ENCODE results near the gene FJX1. TPM values are rescaled to one million over a fixed set of nuclear protein-coding genes. Genes with fewer than 3 reads are reported as not detected.

Gene FJX1
- polyA plus RNA-seq, 1 experiment: 4.8 TPM

- Histone ChIP-seq H3K27ac (ENCODE audit: low read depth, low read length) (no peak overlapping the region), H3K27me3 (ENCODE audit: control insufficient read depth, insufficient read depth, low read length) (no peaks in the 10 kb centered on the region), H3K4me3 (ENCODE audit: low read depth, low read length) (no peak overlapping the region), H3K9me3 (ENCODE audit: control insufficient read depth, insufficient read depth, low read length) (no peaks in the 10 kb centered on the region; the same call in 1 of the 2 replicates)
- ChIA-PET POLR2A (no interaction called here), CTCF (no interaction called here)
- TF ChIP-seq CTCF (IDR thresholded peaks at IDR 0.05; ENCODE audit: low read depth, low read length): no peak
- DNase-seq (ENCODE audit: low read depth, low spot score): no peak
These were observed 6.1 kb downstream of the FJX1 start for GRCh38 chr11:35624316-35624715.

GRCh38 chr11:35624781-35625180 lies 6.5 kb downstream of the FJX1 start:
- ChIA-PET CTCF (no interaction called here), POLR2A (no interaction called here)
- no peaks in the 10 kb centered on the region for H3K27me3 ChIP-seq (ENCODE audit: control insufficient read depth, insufficient read depth, low read length)
- no peaks in the 10 kb centered on the region; the same call in 1 of the 2 replicates for H3K9me3 ChIP-seq (ENCODE audit: control insufficient read depth, insufficient read depth, low read length)
- no peak for DNase-seq (ENCODE audit: low read depth, low spot score)
- TF ChIP-seq CTCF (IDR thresholded peaks at IDR 0.05; ENCODE audit: low read depth, low read length): no peak
- H3K4me3 ChIP-seq (ENCODE audit: low read depth, low read length): no peak overlapping the region
- H3K27ac ChIP-seq (ENCODE audit: low read depth, low read length): no peak overlapping the region

DNA sequence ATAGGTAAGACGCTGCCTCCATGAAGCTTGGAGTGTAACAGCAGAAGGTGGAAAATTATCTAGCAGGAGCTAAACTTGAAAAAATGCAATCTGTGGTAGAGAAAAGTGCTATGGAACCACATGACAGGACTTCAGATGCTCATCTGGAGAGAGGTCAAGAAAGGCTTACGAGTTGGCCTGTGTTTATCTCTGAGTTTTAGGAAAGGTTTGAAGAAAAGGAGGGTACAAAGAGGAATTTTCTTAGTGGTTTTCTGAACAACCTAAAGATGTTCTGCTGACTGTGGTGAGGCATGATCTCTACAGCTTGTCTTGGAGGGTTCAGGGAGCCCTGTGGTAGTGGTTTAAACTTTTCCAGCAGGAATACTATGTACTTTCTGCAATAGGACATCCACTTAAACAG lies 8.2 kb downstream of the FJX1 start:
- POLR2A ChIA-PET: no interaction called here
- H3K4me3 ChIP-seq (ENCODE audit: low read depth, low read length): no peak overlapping the region
- DNase-seq (ENCODE audit: low read depth, low spot score): no peak
- no peaks in the 10 kb centered on the region for H3K27me3 ChIP-seq (ENCODE audit: control insufficient read depth, insufficient read depth, low read length)
- no peak overlapping the region for H3K27ac ChIP-seq (ENCODE audit: low read depth, low read length)
- CTCF ChIA-PET: interaction anchor here (0.9 kb wide), 1 partner anchor 196 kb away, joined by 7 read pairs; no protein-coding TSS in a partner anchor
- TF ChIP-seq CTCF (IDR thresholded peaks at IDR 0.05; ENCODE audit: low read depth, low read length): no peak
- H3K9me3 ChIP-seq (ENCODE audit: control insufficient read depth, insufficient read depth, low read length): no peaks in the 10 kb centered on the region; the same call in 1 of the 2 replicates

DNA sequence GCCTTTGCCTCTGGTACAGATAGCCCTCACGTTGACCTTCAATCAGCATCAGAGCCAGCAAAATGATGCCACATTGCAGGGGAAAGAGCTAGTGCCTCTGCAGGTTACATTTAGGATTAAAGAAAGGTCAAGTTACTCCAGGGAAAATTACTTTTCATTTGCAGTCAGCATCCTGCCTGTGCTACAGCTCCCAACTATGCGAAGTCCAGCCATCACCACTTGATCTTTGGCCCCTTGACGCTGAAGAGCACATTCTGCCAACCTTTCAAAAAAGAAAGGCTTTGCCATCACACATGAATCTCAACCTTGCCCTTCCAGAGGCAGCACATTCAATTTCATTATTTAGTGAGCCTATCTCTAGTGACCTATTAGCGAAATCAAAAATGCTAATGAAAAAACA lies 11.3 kb downstream of the FJX1 start:
- Histone ChIP-seq H3K9me3 (ENCODE audit: control insufficient read depth, insufficient read depth, low read length) (no peaks in the 10 kb centered on the region; the same call in 1 of the 2 replicates), H3K4me3 (ENCODE audit: low read depth, low read length) (no peak overlapping the region), H3K27me3 (ENCODE audit: control insufficient read depth, insufficient read depth, low read length) (no peaks in the 10 kb centered on the region), H3K27ac (ENCODE audit: low read depth, low read length) (no peak overlapping the region)
- ChIA-PET CTCF (interaction anchor here (0.9 to 3.0 kb wide), 2 partner anchors 14 to 192 kb away, joined by 3 to 19 read pairs; no protein-coding TSS in a partner anchor), POLR2A (interaction anchor here (0.6 kb wide), 1 partner anchor 8 kb away, joined by 3 read pairs; no protein-coding TSS in a partner anchor)
- TF ChIP-seq CTCF (IDR thresholded peaks at IDR 0.05; ENCODE audit: low read depth, low read length): no peak
- DNase-seq (ENCODE audit: low read depth, low spot score): no peak

DNA sequence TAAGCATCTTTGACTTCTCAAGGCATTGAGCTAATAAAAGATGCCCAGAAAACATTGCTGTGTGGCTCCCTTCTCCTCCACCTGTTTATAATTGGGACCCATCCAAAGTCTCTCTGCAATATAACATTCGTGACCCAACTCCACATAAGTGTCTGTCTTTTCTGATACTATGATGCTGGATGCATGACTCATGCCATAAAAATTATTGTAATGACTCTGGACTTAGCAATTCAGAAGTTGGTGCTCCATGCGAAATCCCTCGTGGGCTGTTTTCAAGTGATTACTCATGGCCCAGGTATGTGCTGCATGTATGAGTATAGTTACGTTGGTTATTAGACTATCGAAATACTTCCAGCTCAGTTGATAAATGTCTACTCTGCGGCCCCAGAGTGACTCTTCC lies 11.7 kb downstream of the FJX1 start:
- Histone ChIP-seq H3K4me3 (ENCODE audit: low read depth, low read length) (no peak overlapping the region), H3K9me3 (ENCODE audit: control insufficient read depth, insufficient read depth, low read length) (no peaks in the 10 kb centered on the region; the same call in 1 of the 2 replicates), H3K27me3 (ENCODE audit: control insufficient read depth, insufficient read depth, low read length) (no peaks in the 10 kb centered on the region), H3K27ac (ENCODE audit: low read depth, low read length) (peak overlapping the region; percentile 4)
- ChIA-PET POLR2A (interaction anchor here (0.6 kb wide), 1 partner anchor 8 kb away, joined by 3 read pairs; no protein-coding TSS in a partner anchor), CTCF (interaction anchor here (0.9 to 3.0 kb wide), 2 partner anchors 14 to 192 kb away, joined by 3 to 19 read pairs; no protein-coding TSS in a partner anchor)
- peak; percentile 97 for DNase-seq (ENCODE audit: low read depth, low spot score)
- no peak for TF ChIP-seq CTCF (IDR thresholded peaks at IDR 0.05; ENCODE audit: low read depth, low read length)

All from AG04450 (cell line).